Measurements from ENCODE around the gene PIGP. TPM values are rescaled to one million over a fixed set of nuclear protein-coding genes. Genes with fewer than 3 reads are reported as not detected.
A peak's percentile ranks its signal among the peaks of the same experiment; 100 is the strongest.

Gene PIGP
- total and polyA plus RNA-seq, 9 of the 15 experiments (the other 6 are each of a cell fraction or from before 2014, with no cell fraction given): 18.3 to 122 (median 35.6) TPM

DNA sequence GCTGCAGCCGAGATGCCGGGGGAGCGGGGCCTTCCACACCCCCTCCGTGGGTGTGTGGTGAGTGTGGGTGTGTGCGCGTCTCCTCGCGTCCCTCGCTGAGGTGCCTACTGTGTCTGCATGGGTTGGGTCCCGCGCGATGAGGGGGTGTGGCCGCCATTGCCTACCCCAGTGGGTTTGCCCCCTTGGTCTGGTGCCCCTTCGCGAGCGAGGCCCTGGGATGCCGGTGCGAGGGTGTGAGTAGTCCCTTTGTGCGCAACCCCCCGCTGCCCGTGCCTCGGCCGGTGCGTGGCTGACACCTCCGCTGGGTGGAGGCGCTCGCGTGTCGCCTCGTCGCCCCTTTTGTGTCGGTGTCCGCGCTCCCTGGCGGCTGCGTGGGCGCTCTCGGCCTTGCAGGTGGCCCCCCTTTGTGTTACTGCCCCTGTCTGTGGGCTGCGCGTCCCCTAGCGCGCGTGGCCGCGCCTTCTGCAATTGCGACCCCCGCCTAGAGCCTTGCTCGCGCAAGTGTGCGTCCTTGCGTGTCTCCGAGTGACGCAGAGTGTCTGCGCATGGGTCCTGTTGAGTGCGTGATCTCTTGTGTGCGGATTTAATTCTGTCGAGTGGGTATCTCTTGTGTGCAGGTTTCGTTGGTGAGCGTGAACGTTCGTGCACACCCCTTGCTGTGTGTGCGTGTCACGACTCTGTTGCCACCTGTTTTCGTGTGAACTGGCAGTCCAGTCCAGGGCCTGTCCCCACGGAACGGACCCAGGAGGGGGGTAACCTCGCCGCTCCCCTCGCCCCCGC is 736 bp upstream of the PIGP start (continued):
- TF ChIP-seq ETS2 (tag; IDR thresholded peaks at IDR 0.05; ENCODE audit: borderline replicate concordance, poor library complexity, severe bottlenecking) (peak; percentile 58), ETV5 (CRISPR knock-in tag; IDR thresholded peaks at IDR 0.05; ENCODE audit: low read depth) (0 out of 2 replicates have a peak, but pooled peaks have one; percentile 7), TCFL5 (CRISPR knock-in tag; conservative IDR thresholded peaks at IDR 0.05) (no peak), ZNF232 (CRISPR knock-in tag; IDR thresholded peaks at IDR 0.05) (peak; percentile 71; the same call in 1 of the 2 replicates), ZNF384 (IDR thresholded peaks at IDR 0.05; ENCODE audit: low read depth, low read length) (no peak), ZFP36 (IDR thresholded peaks at IDR 0.05; ENCODE audit: low read depth, low read length, partially characterized antibody) (no peak), SMARCE1 (IDR thresholded peaks at IDR 0.05) (no peak; the same call in 1 of the 2 replicates), PML (IDR thresholded peaks at IDR 0.05; ENCODE audit: low read length) (no peak), RBM34 (IDR thresholded peaks at IDR 0.05; ENCODE audit: borderline replicate concordance, insufficient read depth, low read length) (no peak), PPARD (CRISPR knock-in tag; IDR thresholded peaks at IDR 0.05) (no peak), SMARCB1 (IDR thresholded peaks at IDR 0.05; ENCODE audit: insufficient read length, low read depth) (no peak), CSDE1 (IDR thresholded peaks at IDR 0.05) (peak in 1 of 2 experiments; percentile 60; a peak in 1 of 4 replicates), ZNF76 (CRISPR knock-in tag; IDR thresholded peaks at IDR 0.05; ENCODE audit: borderline replicate concordance) (no peak), DNMT1 (IDR thresholded peaks at IDR 0.05) (no peak), ARID1B (IDR thresholded peaks at IDR 0.05) (no peak), TCF7 (IDR thresholded peaks at IDR 0.05; ENCODE audit: borderline replicate concordance) (no peak), OTX1 (CRISPR knock-in tag; IDR thresholded peaks at IDR 0.05) (0 out of 2 replicates have a peak, but pooled peaks have one; percentile 42), ZSCAN32 (CRISPR knock-in tag; IDR thresholded peaks at IDR 0.05) (no peak), TAF1 (IDR thresholded peaks at IDR 0.05; ENCODE audit: control insufficient read depth, extremely low read depth, insufficient read depth, low read length, severe bottlenecking) (no peak), DIDO1 (tag; IDR thresholded peaks at IDR 0.05; ENCODE audit: low read depth) (no peak), NR2C2 (CRISPR knock-in tag; IDR thresholded peaks at IDR 0.05) (peak; percentile 55; the same call in 1 of the 2 replicates), NR2C2 (tag; IDR thresholded peaks at IDR 0.05) (no peak), ZNF583 (CRISPR knock-in tag; IDR thresholded peaks at IDR 0.05) (no peak), BRF1 (IDR thresholded peaks at IDR 0.05; ENCODE audit: borderline replicate concordance, extremely low read depth, insufficient read length) (no peak), ZBTB17 (CRISPR knock-in tag; IDR thresholded peaks at IDR 0.05) (no peak), ARHGAP35 (IDR thresholded peaks at IDR 0.05; ENCODE audit: partially characterized antibody) (no peak), LCOR (CRISPR knock-in tag; IDR thresholded peaks at IDR 0.05) (0 out of 2 replicates have a peak, but pooled peaks have one; percentile 48)
- TF ChIP-seq, protein P1, sequence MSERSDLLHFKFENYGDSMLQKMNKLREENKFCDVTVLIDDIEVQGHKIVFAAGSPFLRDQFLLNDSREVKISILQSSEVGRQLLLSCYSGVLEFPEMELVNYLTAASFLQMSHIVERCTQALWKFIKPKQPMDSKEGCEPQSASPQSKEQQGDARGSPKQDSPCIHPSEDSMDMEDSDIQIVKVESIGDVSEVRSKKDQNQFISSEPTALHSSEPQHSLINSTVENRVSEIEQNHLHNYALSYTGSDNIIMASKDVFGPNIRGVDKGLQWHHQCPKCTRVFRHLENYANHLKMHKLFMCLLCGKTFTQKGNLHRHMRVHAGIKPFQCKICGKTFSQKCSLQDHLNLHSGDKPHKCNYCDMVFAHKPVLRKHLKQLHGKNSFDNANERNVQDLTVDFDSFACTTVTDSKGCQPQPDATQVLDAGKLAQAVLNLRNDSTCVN (CRISPR knock-in tag; IDR thresholded peaks at IDR 0.05): 0 out of 2 replicates have a peak, but pooled peaks have one; percentile 15
- TF ChIP-seq, protein P2, sequence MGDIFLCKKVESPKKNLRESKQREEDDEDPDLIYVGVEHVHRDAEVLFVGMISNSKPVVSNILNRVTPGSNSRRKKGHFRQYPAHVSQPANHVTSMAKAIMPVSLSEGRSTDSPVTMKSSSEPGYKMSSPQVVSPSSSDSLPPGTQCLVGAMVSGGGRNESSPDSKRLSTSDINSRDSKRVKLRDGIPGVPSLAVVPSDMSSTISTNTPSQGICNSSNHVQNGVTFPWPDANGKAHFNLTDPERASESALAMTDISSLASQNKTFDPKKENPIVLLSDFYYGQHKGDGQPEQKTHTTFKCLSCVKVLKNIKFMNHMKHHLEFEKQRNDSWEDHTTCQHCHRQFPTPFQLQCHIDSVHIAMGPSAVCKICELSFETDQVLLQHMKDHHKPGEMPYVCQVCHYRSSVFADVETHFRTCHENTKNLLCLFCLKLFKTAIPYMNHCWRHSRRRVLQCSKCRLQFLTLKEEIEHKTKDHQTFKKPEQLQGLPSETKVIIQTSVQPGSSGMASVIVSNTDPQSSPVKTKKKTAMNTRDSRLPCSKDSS (IDR thresholded peaks at IDR 0.05; ENCODE audit: low read depth, partially characterized antibody): no peak

Data from K562 (cell line).